Left lobe of liver (tissue), 2 donors: ENCODE results near the gene LONP1. TPM values are rescaled to one million over a fixed set of nuclear protein-coding genes. Genes with fewer than 3 reads are reported as not detected.
A peak's percentile ranks its signal among the peaks of the same experiment; 100 is the strongest.
"Not testable (repeated sequence)": the region's sequence is repeated elsewhere in the genome, so short reads cannot be mapped to it uniquely, and the experiment has no call there.

Source experiments
- ATAC-seq: fragments of 200-7000 bp; cut with Tn5 transposase; one replicate; pipeline ENCODE4 v1.9.1; 2020; ENCODE audit warnings: mild to moderate bottlenecking, moderate library complexity
- DNase-seq: peaks from one replicate; pipeline ENCODE4 v3.0.0-alpha.2; 2020; ENCODE audit warnings: low spot score
- total RNA-seq: library from RNA; stranded (reverse); gene quantifications from one replicate; pipeline ENCODE4 v1.2.1, GENCODE V29; 2021
- donor health status: DM: no; HTN: no; CAD: no; lungs with moderate emphysema.
- donor health status: DM: no; HTN: yes; CAD: no.

The LONP1 gene
- total RNA-seq: 68.7 TPM

- peak; percentile 99 for DNase-seq
- ATAC-seq: peak; percentile 94
Observed at GRCh38 chr19:5719961-5720790, at the start of gene LONP1, which contains the start of gene CATSPERD. LONP1 (minus strand) TSS chr19:5720146; CDS start chr19:5720132, 14 bp downstream. CATSPERD (plus strand) TSS chr19:5720637; CDS start chr19:5720738, 101 bp downstream.

- DNase-seq: no peak
- no peak for ATAC-seq
Observed at GRCh38 chr19:5767949-5768348, 48.0 kb upstream of the LONP1 start.

GRCh38 chr19:5765220-5765619 is 45.3 kb upstream of the LONP1 start:
- no peak for DNase-seq
- ATAC-seq: no peak

- ATAC-seq (no peak), DNase-seq (no peak)
Observed at GRCh38 chr19:5762608-5763217, 42.8 kb upstream of the LONP1 start.

- no peak for ATAC-seq
- DNase-seq: no peak
Observed at GRCh38 chr19:5753743-5754142, 33.8 kb upstream of the LONP1 start.

- no peak for ATAC-seq
- no peak for DNase-seq
Observed at GRCh38 chr19:5751709-5752108, 31.8 kb upstream of the LONP1 start.

- no peak for ATAC-seq
- DNase-seq: no peak
Observed at GRCh38 chr19:5749505-5749904, 29.6 kb upstream of the LONP1 start.

GRCh38 chr19:5748920-5749319 is 29.0 kb upstream of the LONP1 start:
- not testable (repeated sequence) for ATAC-seq, DNase-seq

- not testable (repeated sequence) for ATAC-seq, DNase-seq
Observed at GRCh38 chr19:5744999-5745398, 25.1 kb upstream of the LONP1 start.

- ATAC-seq (no peak), DNase-seq (no peak)
Observed at GRCh38 chr19:5743630-5744029, 23.7 kb upstream of the LONP1 start.

GRCh38 chr19:5742051-5742450 is 22.1 kb upstream of the LONP1 start:
- ATAC-seq (no peak), DNase-seq (no peak)

GRCh38 chr19:5738423-5738822 is 18.5 kb upstream of the LONP1 start:
- no peak for ATAC-seq
- no peak for DNase-seq

GRCh38 chr19:5733172-5733571 is 13.2 kb upstream of the LONP1 start:
- DNase-seq, ATAC-seq: not testable (repeated sequence)

- no peak for DNase-seq
- ATAC-seq: no peak
Observed at GRCh38 chr19:5727453-5728050, 7.6 kb upstream of the LONP1 start.

GRCh38 chr19:5719274-5719960 is 529 bp downstream of the LONP1 start:
- DNase-seq (peak; percentile 60), ATAC-seq (peak; percentile 1)

- ATAC-seq (no peak), DNase-seq (no peak)
Observed at GRCh38 chr19:5718579-5719273, 1.2 kb downstream of the LONP1 start.

- no peak for DNase-seq
- no peak for ATAC-seq
Observed at GRCh38 chr19:5718037-5718578, 1.8 kb downstream of the LONP1 start.

GRCh38 chr19:5717215-5717935 is 2.6 kb downstream of the LONP1 start:
- DNase-seq (no peak), ATAC-seq (no peak)

- DNase-seq: no peak
Observed at GRCh38 chr19:5714816-5715215, 5.1 kb downstream of the LONP1 start.

GRCh38 chr19:5713228-5713627 is 6.7 kb downstream of the LONP1 start:
- ATAC-seq (no peak), DNase-seq (no peak)

More at GRCh38 chr19:5714816-5715215, 5.1 kb downstream of the LONP1 start:
- ATAC-seq: no peak
